Adrenal gland (tissue), 5 donors: ENCODE data around the gene TMCO6.

Experiments used
- CTCF ChIP-seq, 6 experiments: fragments of 450-650 bp in 4 of 6; fragments of 200-600 bp in 2 of 6; sonication (generic) in 1 of 6; IDR thresholded peaks; 1 replicate in 5 of 6; 2 replicates in 1 of 6; pipeline versions ENCODE4 v1.5.1 to v1.8.0; 2016 to 2021; ENCODE audit warnings: antibody characterized with exemption in 6 of 6, mild to moderate bottlenecking in 2 of 6, moderate library complexity in 1 of 6
- POLR2A ChIP-seq, 2 donors: fragments of 450-650 bp; IDR thresholded peaks; one replicate each; pipeline ENCODE4 v1.6.1; 2017; ENCODE audit warnings: antibody characterized with exemption in 2 of 2, mild to moderate bottlenecking in 2 of 2, moderate library complexity in 1 of 2
- donor health status: DM: no; HTN: no; CAD: no.

DNA sequence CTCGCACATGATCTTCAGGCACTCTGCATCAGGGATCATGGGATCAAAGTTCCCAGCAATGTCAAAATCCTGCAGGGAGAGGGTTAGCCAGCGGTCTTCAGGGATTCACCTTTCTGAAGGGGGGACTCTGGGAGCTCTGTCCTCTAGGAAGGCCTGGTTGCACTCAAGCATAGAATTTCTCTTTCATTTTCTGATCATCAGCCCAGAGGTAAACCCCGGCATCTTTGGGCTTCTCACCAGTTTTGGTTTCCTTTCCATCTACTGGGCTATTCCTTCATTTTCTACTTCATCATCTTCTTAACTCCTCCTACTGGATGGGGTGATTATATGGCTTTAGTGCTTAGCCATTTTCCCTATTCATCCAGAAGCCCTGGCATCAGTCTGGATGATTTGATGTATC, 38.7 kb downstream of the TMCO6 start:
- TF ChIP-seq POLR2A (IDR thresholded peaks at IDR 0.05) (no peak), CTCF (IDR thresholded peaks at IDR 0.05) (no peak)
